IMR-90 (cell line): ENCODE results near the gene MSL3B.

ENCODE experiments used
- ATAC-seq: fragments of 200-7000 bp; cut with Tn5 transposase; 2 replicates; pipeline ENCODE4 v1.9.1; 2020; ENCODE audit warnings: low read depth, mild to moderate bottlenecking, moderate library complexity
- BruUV-seq: library from RNA; stranded (reverse); fragments of 400-500 nt; replicated peaks from 2 replicates; lab custom pipeline; 2021; lab: Mats Ljungman, UMichigan
- CTCF ChIA-PET: fragments of 300-600 bp; formaldehyde crosslinking; extraction: SDS; loops from one replicate; lab custom pipeline; 2021; ENCODE audit warnings: antibody characterized with exemption; lab: Yijun Ruan, JAX
- POLR2A ChIA-PET: fragments of 300-600 bp; sonication (Branson Sonifier 250); formaldehyde crosslinking; loops from one replicate; lab custom pipeline; 2022; ENCODE audit warnings: antibody characterized with exemption; ENCODE audit not compliant: unreplicated experiment; lab: Charles Lee
- DNase-seq: peaks from one replicate; pipeline ENCODE4 v3.0.0; 2013
- H2AFZ ChIP-seq: replicated peaks from 2 replicates; pipeline ENCODE3; 2013; ENCODE audit warnings: low read length, mild to moderate bottlenecking; ENCODE audit not compliant: poor library complexity
- H2AK5ac ChIP-seq: 2 replicates; pipeline ENCODE4 v1.6.1; 2013; ENCODE audit warnings: low read depth, low read length, inconsistent platforms
- H2AK9ac ChIP-seq: replicated peaks from 2 replicates; pipeline ENCODE3; 2013; ENCODE audit warnings: mild to moderate bottlenecking, low read depth, low read length, moderate library complexity; ENCODE audit not compliant: poor library complexity
- H2BK120ac ChIP-seq: 2 replicates; pipeline ENCODE4 v1.6.1; 2013; ENCODE audit warnings: low read depth, low read length, inconsistent platforms
- H2BK15ac ChIP-seq: 3 replicates; pipeline ENCODE4 v1.6.1; 2013; ENCODE audit warnings: low read depth, low read length, inconsistent platforms
- H2BK20ac ChIP-seq: 2 replicates; pipeline ENCODE4 v1.6.1; 2013; ENCODE audit warnings: low read depth, mild to moderate bottlenecking, inconsistent platforms, low read length, moderate library complexity
- H2BK5ac ChIP-seq: 2 replicates; pipeline ENCODE4 v1.6.1; 2013; ENCODE audit warnings: mild to moderate bottlenecking, low read depth, low read length, inconsistent platforms; ENCODE audit not compliant: poor library complexity, severe bottlenecking
- H3K14ac ChIP-seq: replicated peaks from 2 replicates; pipeline ENCODE4 v1.6.1; 2013; ENCODE audit warnings: low read depth, low read length, inconsistent platforms
- H3K18ac ChIP-seq: 2 replicates; pipeline ENCODE4 v1.6.1; 2013; ENCODE audit warnings: low read depth, low read length, control low read depth
- H3K23ac ChIP-seq: 2 replicates; pipeline ENCODE4 v1.6.1; 2013; ENCODE audit warnings: low read depth, low read length, inconsistent platforms
- H3K27ac ChIP-seq: 2 replicates; pipeline ENCODE4 v1.5.1; 2013; ENCODE audit warnings: mild to moderate bottlenecking, control low read depth, low read length; ENCODE audit not compliant: insufficient read depth
- H3K27me3 ChIP-seq: 2 replicates; pipeline ENCODE4 v1.6.1; 2013; ENCODE audit warnings: low read length; ENCODE audit not compliant: control insufficient read depth, insufficient read depth
- H3K36me3 ChIP-seq: 2 replicates; pipeline ENCODE4 v1.6.1; 2013; ENCODE audit warnings: low read length, mixed read lengths; ENCODE audit not compliant: control insufficient read depth, insufficient read depth
- H3K4ac ChIP-seq: 2 replicates; pipeline ENCODE4 v1.6.1; 2013; ENCODE audit warnings: low read depth, low read length, inconsistent platforms
- H3K4me1 ChIP-seq: 2 replicates; pipeline ENCODE4 v1.6.1; 2013; ENCODE audit warnings: low read length, mixed read lengths; ENCODE audit not compliant: control insufficient read depth, insufficient read depth
- H3K4me2 ChIP-seq: 2 replicates; pipeline ENCODE4 v1.6.1; 2013; ENCODE audit warnings: low read depth, mild to moderate bottlenecking, control low read depth, low read length, moderate library complexity
- H3K4me3 ChIP-seq: 2 replicates; pipeline ENCODE4 v1.5.1; 2013; ENCODE audit warnings: low read depth, mild to moderate bottlenecking, control low read depth, low read length, moderate library complexity; ENCODE audit not compliant: insufficient read depth
- H3K56ac ChIP-seq: 2 replicates; pipeline ENCODE4 v1.6.1; 2013; ENCODE audit warnings: low read length, inconsistent platforms; ENCODE audit not compliant: insufficient read depth; ENCODE audit errors: extremely low read depth
- H3K79me1 ChIP-seq, 2 experiments: 2 replicates each; pipeline ENCODE4 v1.6.1; 2013; ENCODE audit warnings: low read length in 2 of 2, inconsistent platforms in 1 of 2, low read depth in 1 of 2
- H3K9ac ChIP-seq: 2 replicates; pipeline ENCODE4 v1.6.1; 2013; ENCODE audit warnings: low read depth, low read length, control low read depth
- H3K9me1 ChIP-seq: 2 replicates; pipeline ENCODE4 v1.6.1; 2013; ENCODE audit warnings: low read length, inconsistent platforms; ENCODE audit not compliant: insufficient read depth
- H3K9me3 ChIP-seq: 2 replicates; pipeline ENCODE4 v1.6.1; 2013; ENCODE audit warnings: low read length; ENCODE audit not compliant: control insufficient read depth, insufficient read depth
- H4K20me1 ChIP-seq: 2 replicates; pipeline ENCODE4 v1.6.1; 2013; ENCODE audit warnings: low read length, inconsistent platforms; ENCODE audit not compliant: insufficient read depth
- H4K5ac ChIP-seq: 2 replicates; pipeline ENCODE4 v1.6.1; 2013; ENCODE audit warnings: mild to moderate bottlenecking, low read depth, low read length, control low read depth
- H4K8ac ChIP-seq, 2 experiments: 2 replicates each; pipeline ENCODE4 v1.6.1; 2013; ENCODE audit warnings: low read depth in 2 of 2, low read length in 2 of 2, control low read depth in 1 of 2, inconsistent platforms in 1 of 2
- H4K91ac ChIP-seq: 2 replicates; pipeline ENCODE4 v1.6.1; 2013; ENCODE audit warnings: low read depth, low read length, inconsistent platforms; ENCODE audit not compliant: insufficient read depth
- BHLHE40 ChIP-seq: fragments of 150-350 bp; IDR thresholded peaks from 2 replicates; pipeline ENCODE4 v1.6.1; 2016; ENCODE audit warnings: mild to moderate bottlenecking, low read depth, low read length
- CEBPB ChIP-seq: IDR thresholded peaks from 2 replicates; pipeline ENCODE4 v1.6.1; 2012; ENCODE audit warnings: low read depth, low read length, improper control_type of control experiment
- CHD1 ChIP-seq: IDR thresholded peaks from 2 replicates; pipeline ENCODE4 v1.6.1; 2012; ENCODE audit warnings: low read depth, low read length, improper control_type of control experiment
- FOS ChIP-seq: fragments of 150-350 bp; IDR thresholded peaks from 2 replicates; pipeline ENCODE4 v1.6.1; 2016; ENCODE audit warnings: low read depth, low read length
- MAFK ChIP-seq: IDR thresholded peaks from 2 replicates; pipeline ENCODE4 v1.6.1; 2012; ENCODE audit warnings: low read depth, low read length, improper control_type of control experiment
- MAZ ChIP-seq: IDR thresholded peaks from 2 replicates; pipeline ENCODE4 v1.6.1; 2012; ENCODE audit warnings: low read depth, mild to moderate bottlenecking, low read length, improper control_type of control experiment, moderate library complexity, borderline replicate concordance
- MXI1 ChIP-seq: IDR thresholded peaks from 2 replicates; pipeline ENCODE4 v1.6.1; 2012; ENCODE audit warnings: low read depth, mild to moderate bottlenecking, low read length, moderate library complexity, borderline replicate concordance
- NFE2L2 ChIP-seq: fragments of 150-350 bp; IDR thresholded peaks from 2 replicates; pipeline ENCODE4 v1.6.1; 2016; ENCODE audit warnings: low read depth, mild to moderate bottlenecking, low read length
- POLR2A ChIP-seq: IDR thresholded peaks from 2 replicates; pipeline ENCODE4 v1.6.1; 2012; ENCODE audit warnings: mild to moderate bottlenecking, low read depth, low read length
- RAD21 ChIP-seq: IDR thresholded peaks from 2 replicates; pipeline ENCODE4 v1.6.1; 2012; ENCODE audit warnings: low read length, improper control_type of control experiment
- RCOR1 ChIP-seq: IDR thresholded peaks from 2 replicates; pipeline ENCODE4 v1.6.1; 2012; ENCODE audit warnings: mild to moderate bottlenecking, low read length, improper control_type of control experiment; ENCODE audit not compliant: insufficient replicate concordance
- RFX5 ChIP-seq: IDR thresholded peaks from 2 replicates; pipeline ENCODE4 v1.8.0; 2012; ENCODE audit warnings: low read depth, mild to moderate bottlenecking, low read length, moderate library complexity
- SMC3 ChIP-seq: fragments of 150-350 bp; IDR thresholded peaks from 2 replicates; pipeline ENCODE4 v1.6.1; 2016; ENCODE audit warnings: low read depth, mild to moderate bottlenecking, antibody characterized with exemption, low read length, moderate library complexity
- USF2 ChIP-seq: fragments of 150-350 bp; IDR thresholded peaks from 2 replicates; pipeline ENCODE4 v1.6.1; 2017; ENCODE audit warnings: mild to moderate bottlenecking, antibody characterized with exemption, low read length, low read depth
- WGBS, 2 experiments: methylation state at CpG; one replicate each; pipeline versions ENCODE4 v1.1.5 to v1.1.7; 2013; ENCODE audit warnings: missing lambda C conversion rate in 2 of 2; ENCODE audit not compliant: insufficient read length in 1 of 2; ENCODE audit errors: extremely low coverage in 2 of 2; 5-methylcytosine and 5-hydroxymethylcytosine counted together
- dilution Hi-C: fragments of 300-500 bp; cut with HindIII; formaldehyde crosslinking; loops from one replicate; pipeline ENCODE4 v1.14.3; 2018; ENCODE audit warnings: low sequenced_read_pairs; ENCODE audit not compliant: unreplicated experiment
- in situ Hi-C: fragments of 300-500 bp; cut with MboI; formaldehyde crosslinking; loops from 3 replicates; pipeline ENCODE4 v1.14.3; 2019; ENCODE audit warnings: low sequenced_read_pairs, inconsistent platforms, mixed read lengths
- intact Hi-C: fragments of 100-400 bp; cut with micrococcal nuclease; formaldehyde crosslinking; loops from 2 replicates; pipeline ENCODE4 v1.10.0; 2022
- TF ChIP-seq, protein P1 (sequence below): fragments of 150-350 bp; IDR thresholded peaks from 2 replicates; pipeline ENCODE4 v1.6.1; 2016; ENCODE audit warnings: low read depth, mild to moderate bottlenecking, low read length, moderate library complexity, borderline replicate concordance

The MSL3B gene

DNA sequence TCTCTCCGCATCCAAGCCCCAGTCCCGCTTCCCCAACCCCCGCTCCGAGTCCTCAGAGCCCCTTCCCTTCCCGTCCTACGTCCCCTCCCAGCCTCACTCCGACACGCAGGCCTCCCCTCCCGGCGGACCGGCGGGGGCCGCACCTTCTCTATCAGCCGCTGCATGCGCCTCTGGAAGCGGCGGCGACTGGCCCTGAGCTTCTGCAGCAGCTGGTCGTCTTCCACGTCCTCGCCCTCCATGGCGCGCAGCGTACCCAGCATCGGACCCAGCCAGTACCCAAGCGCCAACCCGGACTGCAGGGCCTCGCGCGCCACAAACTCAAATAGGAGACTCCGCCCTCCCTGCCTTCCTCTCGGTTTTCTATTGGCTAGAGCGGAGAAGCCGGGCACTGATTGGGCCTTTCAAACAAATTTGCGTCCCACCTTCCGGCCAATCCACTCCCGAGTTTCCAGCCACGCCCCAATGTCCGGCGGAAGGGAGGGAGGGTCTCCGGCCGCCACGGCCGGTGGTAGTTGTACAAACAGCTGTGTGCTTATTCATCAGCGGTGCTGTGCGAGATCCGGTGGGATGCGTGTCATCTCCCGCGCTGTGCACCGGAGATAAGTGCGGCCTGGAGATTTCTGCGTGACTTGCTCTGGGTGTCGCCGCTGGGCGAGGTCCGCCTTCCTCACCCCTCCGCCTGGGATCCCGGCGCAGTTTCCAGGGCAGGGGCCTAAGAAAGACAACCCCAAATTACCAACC, 13.8 kb downstream of the MSL3B start, which contains the start of gene HJURP (continued):
- TF ChIP-seq MAZ (0 out of 2 replicates have a peak, but pooled peaks have one; percentile 24), CHD1 (no peak), POLR2A (peak; percentile 87)

GRCh38 chr2:233853883-233854240, 14.3 kb downstream of the MSL3B start:
- peak overlapping the region; percentile 86 for H3K9ac ChIP-seq
- H3K27me3 ChIP-seq, result no peaks in the 10 kb centered on the region
- H3K14ac ChIP-seq, result no peak overlapping the region
- peaks cover 20 to 36% of the 10 kb centered on the region in 2 experiments for H3K79me1 ChIP-seq
- DNase-seq, result no peak
- peaks cover 10% of the 10 kb centered on the region; the same call in 1 of the 2 replicates for H3K9me1 ChIP-seq
- peak overlapping the region; percentile 56 for H2BK5ac ChIP-seq
- peak overlapping the region; percentile 15 to 33; a peak in 2 of 4 replicates for H4K8ac ChIP-seq
- peak overlapping the region; percentile 60 for H3K27ac ChIP-seq
- no peak; the same call in 1 of the 2 replicates for ATAC-seq
- H2AFZ ChIP-seq, result peak overlapping the region; percentile 92
- 0 out of 2 replicates have a peak overlapping the region, but pooled peaks have one; percentile 49 for H3K56ac ChIP-seq
- H3K23ac ChIP-seq, result peak overlapping the region; percentile 84; the same call in 1 of the 2 replicates
- H3K4ac ChIP-seq, result peak overlapping the region; percentile 41
- no peaks in the 10 kb centered on the region; the same call in 1 of the 2 replicates for H4K20me1 ChIP-seq
- ChIA-PET POLR2A (no interaction called here), CTCF (no interaction called here)
- dilution Hi-C loops (no loop called here), intact Hi-C loops (loop anchor here (10.0 kb wide), 2 partner anchors 289 to 691 kb away; partner anchors contain the start of gene USP40), in situ Hi-C loops (no loop called here)
- H3K9me3 ChIP-seq, result no peaks in the 10 kb centered on the region
- peak overlapping the region; percentile 92 for H2AK9ac ChIP-seq
- 0% methylated on average over 8 of the region's 25 CpGs; no CpG with 5 or more reads in 1 of the 2 experiments for WGBS, 2 experiments
- no peak overlapping the region for H2BK120ac ChIP-seq
- BruUV-seq, result no TSS peak
- H2BK20ac ChIP-seq, result no peak overlapping the region
- peak overlapping the region; percentile 100 for H3K4me2 ChIP-seq
- H3K36me3 ChIP-seq, result peaks cover 5% of the 10 kb centered on the region
- peak overlapping the region; percentile 13; the same call in 1 of the 2 replicates for H4K5ac ChIP-seq
- no peak overlapping the region for H4K91ac ChIP-seq
- no peak overlapping the region for H2BK15ac ChIP-seq
- peaks cover 13% of the 10 kb centered on the region for H3K4me1 ChIP-seq
- H3K18ac ChIP-seq, result no peak overlapping the region
- peak overlapping the region; percentile 90 for H3K4me3 ChIP-seq
- no peak overlapping the region for H2AK5ac ChIP-seq
- TF ChIP-seq POLR2A (no peak), MAZ (no peak), USF2 (no peak), SMC3 (no peak), RFX5 (no peak), CHD1 (no peak), MAFK (no peak), FOS (no peak), BHLHE40 (no peak), RCOR1 (no peak), RAD21 (no peak), NFE2L2 (no peak), MXI1 (no peak), CEBPB (no peak)
- TF ChIP-seq, protein P1, sequence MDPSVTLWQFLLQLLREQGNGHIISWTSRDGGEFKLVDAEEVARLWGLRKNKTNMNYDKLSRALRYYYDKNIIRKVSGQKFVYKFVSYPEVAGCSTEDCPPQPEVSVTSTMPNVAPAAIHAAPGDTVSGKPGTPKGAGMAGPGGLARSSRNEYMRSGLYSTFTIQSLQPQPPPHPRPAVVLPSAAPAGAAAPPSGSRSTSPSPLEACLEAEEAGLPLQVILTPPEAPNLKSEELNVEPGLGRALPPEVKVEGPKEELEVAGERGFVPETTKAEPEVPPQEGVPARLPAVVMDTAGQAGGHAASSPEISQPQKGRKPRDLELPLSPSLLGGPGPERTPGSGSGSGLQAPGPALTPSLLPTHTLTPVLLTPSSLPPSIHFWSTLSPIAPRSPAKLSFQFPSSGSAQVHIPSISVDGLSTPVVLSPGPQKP, result no peak
